Hepatocyte (in vitro differentiated cells): Measurements from ENCODE around the gene CDK9. TPM values are rescaled to one million over a fixed set of nuclear protein-coding genes. Genes with fewer than 3 reads are reported as not detected.

Experiments
- DNase-seq: peaks from one replicate; pipeline ENCODE4 v3.0.0-alpha.2; 2016; ENCODE audit warnings: low spot score
- H2AFZ ChIP-seq: fragments of 200-600 bp; sonication (generic); 2 replicates; pipeline ENCODE4 v1.6.0; 2016; ENCODE audit warnings: antibody characterized with exemption, mild to moderate bottlenecking
- H3K27ac ChIP-seq: fragments of 200-600 bp; sonication (generic); 2 replicates; pipeline ENCODE4 v1.5.1; 2016; ENCODE audit warnings: mild to moderate bottlenecking
- H3K27me3 ChIP-seq: fragments of 200-600 bp; sonication (generic); 2 replicates; pipeline ENCODE4 v1.6.1; 2016
- H3K36me3 ChIP-seq: fragments of 200-600 bp; sonication (generic); replicated peaks from 2 replicates; pipeline ENCODE4 v1.5.1; 2016; ENCODE audit warnings: low read depth; ENCODE audit not compliant: insufficient read depth
- H3K4me1 ChIP-seq: fragments of 200-600 bp; sonication (generic); 2 replicates; pipeline ENCODE4 v1.5.1; 2016; ENCODE audit warnings: mild to moderate bottlenecking, moderate library complexity; ENCODE audit not compliant: insufficient read depth
- H3K4me2 ChIP-seq: fragments of 200-600 bp; sonication (generic); 2 replicates; pipeline ENCODE4 v1.6.0; 2016
- H3K4me3 ChIP-seq: fragments of 200-600 bp; sonication (generic); 2 replicates; pipeline ENCODE4 v1.5.1; 2016; ENCODE audit warnings: mild to moderate bottlenecking
- H3K79me2 ChIP-seq: fragments of 200-600 bp; sonication (generic); 2 replicates; pipeline ENCODE4 v1.6.0; 2017; ENCODE audit warnings: mild to moderate bottlenecking
- H3K9me2 ChIP-seq: fragments of 200-600 bp; sonication (generic); replicated peaks from 2 replicates; pipeline ENCODE4 v1.6.0; 2017; ENCODE audit warnings: mild to moderate bottlenecking; ENCODE audit not compliant: insufficient read depth
- H3K9me3 ChIP-seq: fragments of 200-600 bp; sonication (generic); 2 replicates; pipeline ENCODE4 v1.5.1; 2016; ENCODE audit warnings: low read depth, mild to moderate bottlenecking
- H4K20me1 ChIP-seq: fragments of 200-600 bp; sonication (generic); 2 replicates; pipeline ENCODE4 v1.6.0; 2016; ENCODE audit warnings: mild to moderate bottlenecking; ENCODE audit not compliant: insufficient read depth, poor library complexity, severe bottlenecking
- CTCF ChIP-seq: fragments of 200-600 bp; sonication (generic); IDR thresholded peaks from 2 replicates; pipeline ENCODE4 v1.5.1; 2016; ENCODE audit warnings: antibody characterized with exemption, mild to moderate bottlenecking; ENCODE audit not compliant: poor library complexity
- EZH2 ChIP-seq: fragments of 200-600 bp; sonication (generic); IDR thresholded peaks from 2 replicates; pipeline ENCODE4 v1.6.1; 2016; ENCODE audit warnings: antibody characterized with exemption, mild to moderate bottlenecking, borderline replicate concordance
- EZH2phosphoT487 ChIP-seq: fragments of 200-600 bp; sonication (generic); IDR thresholded peaks from one replicate; pipeline ENCODE4 v1.6.1; 2018; ENCODE audit warnings: antibody characterized with exemption, mild to moderate bottlenecking, low read depth, moderate library complexity; ENCODE audit not compliant: unreplicated experiment, severe bottlenecking
- WGBS: methylation state at CpG from one replicate; pipeline ENCODE4 v1.1.6; 2016; ENCODE audit warnings: low lambda C conversion rate; ENCODE audit errors: missing lambda C conversion rate; 5-methylcytosine and 5-hydroxymethylcytosine counted together
- polyA plus RNA-seq: library from polyadenylated mRNA; unstranded; fragments of >200 nt; fragmentation: Nextera tagmentation; extraction: Ambion mirVana; gene quantifications from 2 replicates; pipeline ENCODE4 v1.2.1, GENCODE V29; 2016
- total RNA-seq: library from RNA; depleted of rRNA; stranded (reverse); fragments of >200 nt; gene quantifications from 2 replicates; pipeline ENCODE4 v1.2.3, GENCODE V29; 2014

The CDK9 gene
- total and polyA plus RNA-seq, 2 experiments from 2014 or later, result 84.6 to 91.4 TPM

GRCh38 chr9:127809002-127809539 is 23.2 kb downstream of the CDK9 start:
- no peaks in the 10 kb centered on the region for H3K9me2 ChIP-seq
- DNase-seq, result no peak
- H3K4me3 ChIP-seq, result no peak overlapping the region
- H2AFZ ChIP-seq, result no peak overlapping the region
- H3K27me3 ChIP-seq, result no peaks in the 10 kb centered on the region
- peak overlapping the region; percentile 71 for H3K4me2 ChIP-seq
- H3K79me2 ChIP-seq, result peaks cover 21% of the 10 kb centered on the region
- peaks cover 13% of the 10 kb centered on the region for H3K4me1 ChIP-seq
- WGBS, result 79% methylated on average over 9 of the region's 9 CpGs
- H3K27ac ChIP-seq, result no peak overlapping the region
- no peaks in the 10 kb centered on the region for H3K36me3 ChIP-seq
- H4K20me1 ChIP-seq, result no peaks in the 10 kb centered on the region
- H3K9me3 ChIP-seq, result no peaks in the 10 kb centered on the region
- TF ChIP-seq EZH2phosphoT487 (no peak), EZH2 (no peak), CTCF (no peak)

- Histone ChIP-seq H3K27me3 (no peaks in the 10 kb centered on the region), H3K4me2 (peak overlapping the region; percentile 71), H3K36me3 (no peaks in the 10 kb centered on the region), H3K79me2 (peaks cover 14% of the 10 kb centered on the region), H3K4me1 (peaks cover 8% of the 10 kb centered on the region), H3K4me3 (no peak overlapping the region), H2AFZ (no peak overlapping the region), H3K9me2 (no peaks in the 10 kb centered on the region), H4K20me1 (no peaks in the 10 kb centered on the region), H3K27ac (no peak overlapping the region), H3K9me3 (no peaks in the 10 kb centered on the region)
- peak; percentile 80 for DNase-seq
- whole genome bisulfite sequencing, result 32% methylated on average over 37 of the region's 57 CpGs
- TF ChIP-seq EZH2phosphoT487, result no peak
Measured at GRCh38 chr9:127809540-127810377, 23.9 kb downstream of the CDK9 start.

- DNase-seq, result no peak
- Histone ChIP-seq H3K79me2 (peaks cover 6% of the 10 kb centered on the region), H3K9me2 (no peaks in the 10 kb centered on the region), H3K36me3 (no peaks in the 10 kb centered on the region), H3K4me2 (no peak overlapping the region), H3K4me3 (no peak overlapping the region), H2AFZ (no peak overlapping the region), H4K20me1 (no peaks in the 10 kb centered on the region), H3K27me3 (no peaks in the 10 kb centered on the region), H3K4me1 (peaks cover 8% of the 10 kb centered on the region), H3K27ac (no peak overlapping the region), H3K9me3 (no peaks in the 10 kb centered on the region)
- TF ChIP-seq EZH2 (no peak), EZH2phosphoT487 (no peak), CTCF (no peak)
- WGBS, result 96% methylated on average over 10 of the region's 10 CpGs
Measured at GRCh38 chr9:127810378-127811187, 24.7 kb downstream of the CDK9 start.

GRCh38 chr9:127812011-127812410 is 26.2 kb downstream of the CDK9 start:
- WGBS, result 95% methylated on average over 6 of the region's 6 CpGs
- Histone ChIP-seq H2AFZ (no peak overlapping the region), H3K27me3 (no peaks in the 10 kb centered on the region), H3K4me3 (no peak overlapping the region), H3K4me2 (no peak overlapping the region), H4K20me1 (no peaks in the 10 kb centered on the region), H3K9me3 (no peaks in the 10 kb centered on the region), H3K79me2 (no peaks in the 10 kb centered on the region), H3K36me3 (no peaks in the 10 kb centered on the region), H3K27ac (no peak overlapping the region), H3K4me1 (peaks cover 8% of the 10 kb centered on the region), H3K9me2 (no peaks in the 10 kb centered on the region)
- no peak for DNase-seq
- TF ChIP-seq EZH2phosphoT487 (no peak), CTCF (no peak), EZH2 (no peak)
